ENCODE data around the gene CEP131. TPM values are rescaled to one million over a fixed set of nuclear protein-coding genes. Genes with fewer than 3 reads are reported as not detected.
A peak's percentile ranks its signal among the peaks of the same experiment; 100 is the strongest.

Gene CEP131
- total and polyA plus RNA-seq, 8 donors: 4.8 to 75.0 (median 12.1) TPM

DNA sequence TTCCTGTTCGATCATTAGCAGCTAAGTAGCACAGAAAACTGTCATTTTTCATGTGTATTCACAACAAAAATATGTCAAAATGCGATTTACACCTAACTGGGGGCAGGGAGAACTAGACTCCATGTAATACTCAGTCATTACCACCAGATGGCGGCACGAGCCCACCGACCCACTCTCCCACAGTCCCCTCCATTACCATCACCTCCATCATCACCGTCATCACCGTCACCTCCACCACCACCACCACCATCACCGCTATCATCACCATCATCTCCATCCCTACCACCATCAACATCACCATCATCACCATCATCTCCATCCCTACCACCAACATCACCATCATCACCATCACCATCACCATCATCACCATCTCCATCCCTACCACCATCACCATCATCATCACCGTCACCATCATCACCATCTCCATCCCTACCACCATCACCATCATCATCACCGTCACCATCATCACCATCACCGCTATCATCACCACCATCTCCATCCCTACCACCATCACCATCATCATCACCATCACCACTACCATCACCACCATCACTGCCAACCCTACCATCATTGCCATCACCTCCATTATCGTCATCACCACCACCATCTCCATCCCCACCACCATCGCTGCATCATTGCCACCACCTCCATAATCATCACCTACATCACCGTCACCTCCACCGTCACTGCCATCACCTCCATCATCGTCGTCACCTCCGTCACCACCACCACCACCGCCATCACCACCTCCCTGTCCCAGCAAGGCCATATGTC lies 30.8 kb upstream of the CEP131 start:
- Histone ChIP-seq H3K9me3 (no peaks in the 10 kb centered on the region), H3K36me3 (peaks cover 41 to 66% (median 61%) of the 10 kb centered on the region in 4 donors), H3K27me3 (no peaks in the 10 kb centered on the region), H3K4me1 (peaks cover 11 to 30% (median 20%) of the 10 kb centered on the region in 4 donors), H3K4me3 (no peak overlapping the region), H3K27ac (no peak overlapping the region)
- DNase-seq: peak; percentile 57 to 78
- intact Hi-C loops (cut with DNase I; ENCODE audit: low total_unique reads): no loop called here
- no peak for TF ChIP-seq POLR2AphosphoS5 (IDR thresholded peaks at IDR 0.05)
- no peak for TF ChIP-seq EP300 (IDR thresholded peaks at IDR 0.05)
- TF ChIP-seq, protein P1, sequence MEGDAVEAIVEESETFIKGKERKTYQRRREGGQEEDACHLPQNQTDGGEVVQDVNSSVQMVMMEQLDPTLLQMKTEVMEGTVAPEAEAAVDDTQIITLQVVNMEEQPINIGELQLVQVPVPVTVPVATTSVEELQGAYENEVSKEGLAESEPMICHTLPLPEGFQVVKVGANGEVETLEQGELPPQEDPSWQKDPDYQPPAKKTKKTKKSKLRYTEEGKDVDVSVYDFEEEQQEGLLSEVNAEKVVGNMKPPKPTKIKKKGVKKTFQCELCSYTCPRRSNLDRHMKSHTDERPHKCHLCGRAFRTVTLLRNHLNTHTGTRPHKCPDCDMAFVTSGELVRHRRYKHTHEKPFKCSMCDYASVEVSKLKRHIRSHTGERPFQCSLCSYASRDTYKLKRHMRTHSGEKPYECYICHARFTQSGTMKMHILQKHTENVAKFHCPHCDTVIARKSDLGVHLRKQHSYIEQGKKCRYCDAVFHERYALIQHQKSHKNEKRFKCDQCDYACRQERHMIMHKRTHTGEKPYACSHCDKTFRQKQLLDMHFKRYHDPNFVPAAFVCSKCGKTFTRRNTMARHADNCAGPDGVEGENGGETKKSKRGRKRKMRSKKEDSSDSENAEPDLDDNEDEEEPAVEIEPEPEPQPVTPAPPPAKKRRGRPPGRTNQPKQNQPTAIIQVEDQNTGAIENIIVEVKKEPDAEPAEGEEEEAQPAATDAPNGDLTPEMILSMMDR (IDR thresholded peaks at IDR 0.05): peak in 5 of 7 experiments; percentile 71 to 96 (median 83)
- TF ChIP-seq POLR2A (IDR thresholded peaks at IDR 0.05): peak in 1 of 4 donors; percentile 83
- 60 to 65% (median 64%) methylated on average over 19 of the region's 19 CpGs for WGBS, 5 donors

DNA sequence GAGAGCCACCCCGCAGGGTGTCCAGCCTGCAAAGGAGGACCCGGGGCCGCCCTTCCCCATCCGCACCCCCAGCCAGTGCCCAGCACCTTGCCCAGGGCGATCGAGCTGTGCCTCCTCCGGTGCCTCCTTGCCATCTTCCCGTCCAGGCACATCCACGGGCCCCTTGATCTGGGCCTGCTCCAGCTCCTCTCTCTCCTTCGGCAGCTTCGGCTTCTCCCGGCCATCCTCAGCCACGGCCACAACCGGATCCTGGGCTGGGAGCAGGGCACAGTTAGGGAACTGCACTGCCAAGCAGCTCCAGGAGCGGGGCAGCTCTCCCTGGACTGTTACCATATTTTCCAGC lies 30.2 kb upstream of the CEP131 start:
- Histone ChIP-seq H3K36me3 (peaks cover 35 to 65% (median 55%) of the 10 kb centered on the region in 4 donors), H3K4me1 (peaks cover 11 to 30% (median 20%) of the 10 kb centered on the region in 4 donors), H3K27ac (no peak overlapping the region), H3K27me3 (no peaks in the 10 kb centered on the region), H3K9me3 (no peaks in the 10 kb centered on the region), H3K4me3 (no peak overlapping the region)
- 77 to 85% (median 82%) methylated on average over 15 of the region's 15 CpGs for WGBS, 5 donors
- intact Hi-C loops (cut with DNase I; ENCODE audit: low total_unique reads): no loop called here
- no peak for DNase-seq
- TF ChIP-seq EP300 (IDR thresholded peaks at IDR 0.05): no peak
- TF ChIP-seq, protein P1 (IDR thresholded peaks at IDR 0.05): no peak
- TF ChIP-seq POLR2A (IDR thresholded peaks at IDR 0.05): no peak
- no peak for TF ChIP-seq POLR2AphosphoS5 (IDR thresholded peaks at IDR 0.05)

DNA sequence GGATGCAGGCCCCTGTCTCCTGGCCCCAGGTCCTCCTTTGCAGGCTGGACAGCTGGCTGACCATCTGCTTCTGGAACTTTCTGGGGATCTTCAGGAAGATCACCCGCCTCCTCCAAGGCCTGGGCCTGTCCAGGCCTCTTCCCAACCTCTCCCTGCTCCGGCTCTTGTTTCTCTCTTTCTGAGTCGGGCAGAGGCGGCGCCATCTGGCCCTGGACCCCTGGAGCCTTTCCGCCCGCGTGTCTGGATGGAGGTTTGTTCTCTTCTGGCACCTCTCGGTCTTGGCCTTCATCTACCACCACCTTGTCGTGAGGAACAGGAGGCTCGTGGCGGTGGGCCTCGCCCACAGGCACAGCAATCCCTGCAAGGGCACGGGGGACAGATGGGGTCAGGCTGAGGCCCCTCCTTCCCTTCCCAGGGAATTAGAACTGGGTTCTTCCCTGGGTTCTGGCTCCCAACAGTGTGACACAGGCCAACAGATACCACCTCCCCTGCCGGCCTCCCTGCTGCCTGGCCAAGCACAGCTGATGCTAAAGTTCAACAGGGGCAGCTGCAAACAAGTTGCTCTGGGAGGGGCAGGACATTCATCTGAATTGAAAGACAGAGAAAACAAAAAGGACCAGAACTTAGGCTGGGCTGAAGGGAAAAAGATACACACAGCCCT lies 29.7 kb upstream of the CEP131 start:
- Histone ChIP-seq H3K9me3 (no peaks in the 10 kb centered on the region), H3K27me3 (no peaks in the 10 kb centered on the region), H3K4me1 (peaks cover 11 to 30% (median 20%) of the 10 kb centered on the region in 4 donors), H3K36me3 (peaks cover 32 to 60% (median 51%) of the 10 kb centered on the region in 4 donors), H3K27ac (no peak overlapping the region), H3K4me3 (no peak overlapping the region)
- 81 to 93% (median 90%) methylated on average over 15 of the region's 15 CpGs for WGBS, 5 donors
- DNase-seq: no peak
- intact Hi-C loops (cut with DNase I; ENCODE audit: low total_unique reads): no loop called here
- no peak for TF ChIP-seq POLR2AphosphoS5 (IDR thresholded peaks at IDR 0.05)
- TF ChIP-seq, protein P1 (IDR thresholded peaks at IDR 0.05): no peak
- TF ChIP-seq POLR2A (IDR thresholded peaks at IDR 0.05): no peak
- TF ChIP-seq EP300 (IDR thresholded peaks at IDR 0.05): no peak

DNA sequence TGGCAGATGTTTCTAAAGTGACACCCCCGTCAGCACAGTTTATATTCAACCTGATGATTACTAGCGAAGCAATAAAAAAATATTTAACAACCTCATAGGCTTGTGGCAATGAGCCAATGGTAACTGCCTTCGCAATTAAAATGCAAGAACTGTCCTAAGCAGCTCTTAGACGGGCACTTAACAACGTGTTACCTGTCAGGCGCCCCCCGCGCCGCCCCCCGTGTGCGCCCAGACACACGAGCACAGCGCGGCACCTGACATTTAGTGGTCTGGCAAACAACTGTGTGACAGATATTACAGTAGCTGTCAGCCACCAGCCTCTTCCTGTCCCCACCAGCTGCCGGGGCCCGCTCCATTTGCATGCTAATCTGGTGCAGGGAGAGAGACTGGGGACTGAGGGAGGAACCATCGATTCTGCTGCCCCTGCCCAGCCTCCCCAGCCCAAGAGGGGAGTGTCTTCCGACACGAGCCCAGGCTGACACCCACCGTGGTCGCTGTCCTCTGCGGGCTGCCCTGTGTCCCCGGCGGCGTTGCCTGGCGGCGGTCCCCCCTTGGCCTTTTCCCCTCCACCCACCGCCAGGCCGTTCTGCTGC lies 29.0 kb upstream of the CEP131 start:
- peaks cover 30 to 59% (median 48%) of the 10 kb centered on the region in 4 donors for H3K36me3 ChIP-seq
- WGBS, 5 donors: 81 to 89% (median 87%) methylated on average over 26 to 29 of the region's 29 CpGs
- H3K27me3 ChIP-seq: no peaks in the 10 kb centered on the region
- H3K4me1 ChIP-seq: peaks cover 11 to 29% (median 20%) of the 10 kb centered on the region in 4 donors
- H3K27ac ChIP-seq: no peak overlapping the region
- H3K9me3 ChIP-seq: no peaks in the 10 kb centered on the region
- intact Hi-C loops (cut with DNase I; ENCODE audit: low total_unique reads): no loop called here
- no peak overlapping the region for H3K4me3 ChIP-seq
- peak in 1 of 2 donors; percentile 69 for DNase-seq
- no peak for TF ChIP-seq EP300 (IDR thresholded peaks at IDR 0.05)
- no peak for TF ChIP-seq POLR2A (IDR thresholded peaks at IDR 0.05)
- TF ChIP-seq, protein P1 (IDR thresholded peaks at IDR 0.05): no peak
- no peak for TF ChIP-seq POLR2AphosphoS5 (IDR thresholded peaks at IDR 0.05)
